Measurements from ENCODE around the gene CRACR2A.

CRACR2A gene

GRCh38 chr12:3752741-3753486 is at the start of gene CRACR2A:
Gene CRACR2A, minus strand, starts transcription at chr12:3753109. Its CDS starts 56,110 bp downstream, at chr12:3696999.
- no peak for FAIRE-seq

GRCh38 chr12:3797531-3798048 is 44.7 kb upstream of the CRACR2A start:
- FAIRE-seq, result no peak

GRCh38 chr12:3795492-3796133 is 42.7 kb upstream of the CRACR2A start:
- FAIRE-seq, result no peak

- no peak for FAIRE-seq
These were observed 42.2 kb upstream of the CRACR2A start for GRCh38 chr12:3795066-3795465.

GRCh38 chr12:3792623-3793288 is 39.8 kb upstream of the CRACR2A start:
- FAIRE-seq, result no peak

- no peak for FAIRE-seq
These were observed 38.5 kb upstream of the CRACR2A start for GRCh38 chr12:3791256-3791874.

- FAIRE-seq, result no peak
These were observed 37.7 kb upstream of the CRACR2A start for GRCh38 chr12:3790642-3791041.

- FAIRE-seq, result no peak
These were observed 36.9 kb upstream of the CRACR2A start for GRCh38 chr12:3789838-3790237.

- peak; percentile 62 for FAIRE-seq
These were observed 24.4 kb upstream of the CRACR2A start for GRCh38 chr12:3777206-3777809.

- FAIRE-seq, result no peak
These were observed 22.6 kb upstream of the CRACR2A start for GRCh38 chr12:3775385-3776035.

- FAIRE-seq, result no peak
These were observed 19.5 kb upstream of the CRACR2A start for GRCh38 chr12:3772380-3772779.

GRCh38 chr12:3771853-3772252 is 18.9 kb upstream of the CRACR2A start:
- FAIRE-seq, result no peak

- FAIRE-seq, result no peak
These were observed 18.0 kb upstream of the CRACR2A start for GRCh38 chr12:3770891-3771290.

- no peak for FAIRE-seq
These were observed 16.1 kb upstream of the CRACR2A start for GRCh38 chr12:3768911-3769447.

GRCh38 chr12:3761116-3761735 is 8.3 kb upstream of the CRACR2A start:
- no peak for FAIRE-seq

- FAIRE-seq, result no peak
These were observed 7.0 kb upstream of the CRACR2A start for GRCh38 chr12:3759878-3760277.

GRCh38 chr12:3757261-3757660 is 4.4 kb upstream of the CRACR2A start:
- no peak for FAIRE-seq

GRCh38 chr12:3755898-3756297 is 3.0 kb upstream of the CRACR2A start:
- no peak for FAIRE-seq

- no peak for FAIRE-seq
These were observed 805 bp upstream of the CRACR2A start for GRCh38 chr12:3753544-3754284.

GRCh38 chr12:3752096-3752709 is 706 bp downstream of the CRACR2A start:
- no peak for FAIRE-seq
